Measurements from ENCODE around the gene KLHL29. TPM values are rescaled to one million over a fixed set of nuclear protein-coding genes. Genes with fewer than 3 reads are reported as not detected.

The KLHL29 gene
- total and polyA plus RNA-seq, 10 of the 15 experiments (the other 5 are each of a cell fraction or from before 2014, with no cell fraction given) = 1.4 to 19.5 (median 6.1) TPM

DNA sequence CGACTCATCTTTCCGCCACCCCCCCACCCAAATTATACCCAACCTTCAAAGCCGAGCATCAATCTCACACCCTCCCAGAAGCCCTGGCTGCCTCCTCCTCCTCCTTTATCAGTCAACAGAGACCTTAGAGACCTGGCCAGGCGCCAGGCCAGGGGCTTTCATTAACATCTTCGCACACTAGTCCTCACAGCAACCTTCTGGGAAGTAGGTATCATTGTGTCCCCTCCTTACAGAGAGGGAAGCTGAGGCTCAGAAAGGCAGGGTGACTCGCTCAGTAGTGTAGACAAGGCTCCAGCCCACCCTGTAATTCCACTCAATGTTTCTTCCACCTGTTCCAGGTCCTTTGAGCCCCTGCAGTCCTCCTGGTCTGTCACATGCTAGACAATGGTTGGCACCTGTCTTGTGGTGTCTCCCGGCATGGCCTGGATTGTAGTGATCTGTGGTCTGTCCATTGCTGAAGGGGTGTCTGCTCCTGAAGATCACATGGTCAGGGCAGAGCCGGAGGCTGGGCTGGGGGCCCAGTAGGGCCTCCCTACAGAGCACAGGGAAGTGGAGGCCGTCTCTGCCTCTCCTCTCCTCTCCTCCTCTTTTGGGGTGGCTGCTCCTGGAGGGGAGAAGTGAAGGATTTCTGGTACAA, 36.0 kb downstream of the KLHL29 start:
- in situ Hi-C loops (cut with MboI) = no loop called here
- H3K4me2 ChIP-seq (ENCODE audit: control insufficient read depth, insufficient read depth) = no peak overlapping the region
- RAD21 ChIA-PET (ENCODE audit: unreplicated experiment) = no interaction called here
- TF ChIP-seq MEF2B (IDR thresholded peaks at IDR 0.05; ENCODE audit: partially characterized antibody, poor library complexity, severe bottlenecking) (no peak), EGR1 (IDR thresholded peaks at IDR 0.05; ENCODE audit: borderline replicate concordance in 1 of 2, low read depth in 2 of 2, low read length in 2 of 2) (no peak), NFYB (IDR thresholded peaks at IDR 0.05; ENCODE audit: insufficient read depth, low read depth, low read length) (no peak), RAD21 (IDR thresholded peaks at IDR 0.05; ENCODE audit: insufficient read depth, low read depth, low read length) (no peak), RELA (IDR thresholded peaks at IDR 0.05; ENCODE audit: borderline replicate concordance, partially characterized antibody) (no peak), SMC3 (IDR thresholded peaks at IDR 0.05; ENCODE audit: borderline replicate concordance, low read length) (no peak), RBBP5 (conservative IDR thresholded peaks at IDR 0.05) (no peak), POLR2A (IDR thresholded peaks at IDR 0.05; ENCODE audit: low read depth, low read length) (no peak), STAT1 (conservative IDR thresholded peaks at IDR 0.05) (no peak), TCF3 (IDR thresholded peaks at IDR 0.05; ENCODE audit: borderline replicate concordance, insufficient read depth, low read depth, low read length) (no peak), SMARCA5 (IDR thresholded peaks at IDR 0.05) (no peak)
- TF ChIP-seq, protein P1, sequence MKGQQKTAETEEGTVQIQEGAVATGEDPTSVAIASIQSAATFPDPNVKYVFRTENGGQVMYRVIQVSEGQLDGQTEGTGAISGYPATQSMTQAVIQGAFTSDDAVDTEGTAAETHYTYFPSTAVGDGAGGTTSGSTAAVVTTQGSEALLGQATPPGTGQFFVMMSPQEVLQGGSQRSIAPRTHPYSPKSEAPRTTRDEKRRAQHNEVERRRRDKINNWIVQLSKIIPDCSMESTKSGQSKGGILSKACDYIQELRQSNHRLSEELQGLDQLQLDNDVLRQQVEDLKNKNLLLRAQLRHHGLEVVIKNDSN (IDR thresholded peaks at IDR 0.05; ENCODE audit: borderline replicate concordance, extremely low read length, insufficient read depth, low read depth, low read length) = no peak
- TF ChIP-seq, protein P2, sequence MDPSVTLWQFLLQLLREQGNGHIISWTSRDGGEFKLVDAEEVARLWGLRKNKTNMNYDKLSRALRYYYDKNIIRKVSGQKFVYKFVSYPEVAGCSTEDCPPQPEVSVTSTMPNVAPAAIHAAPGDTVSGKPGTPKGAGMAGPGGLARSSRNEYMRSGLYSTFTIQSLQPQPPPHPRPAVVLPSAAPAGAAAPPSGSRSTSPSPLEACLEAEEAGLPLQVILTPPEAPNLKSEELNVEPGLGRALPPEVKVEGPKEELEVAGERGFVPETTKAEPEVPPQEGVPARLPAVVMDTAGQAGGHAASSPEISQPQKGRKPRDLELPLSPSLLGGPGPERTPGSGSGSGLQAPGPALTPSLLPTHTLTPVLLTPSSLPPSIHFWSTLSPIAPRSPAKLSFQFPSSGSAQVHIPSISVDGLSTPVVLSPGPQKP (IDR thresholded peaks at IDR 0.05; ENCODE audit: low read depth, low read length) = no peak
- TF ChIP-seq, protein P3, sequence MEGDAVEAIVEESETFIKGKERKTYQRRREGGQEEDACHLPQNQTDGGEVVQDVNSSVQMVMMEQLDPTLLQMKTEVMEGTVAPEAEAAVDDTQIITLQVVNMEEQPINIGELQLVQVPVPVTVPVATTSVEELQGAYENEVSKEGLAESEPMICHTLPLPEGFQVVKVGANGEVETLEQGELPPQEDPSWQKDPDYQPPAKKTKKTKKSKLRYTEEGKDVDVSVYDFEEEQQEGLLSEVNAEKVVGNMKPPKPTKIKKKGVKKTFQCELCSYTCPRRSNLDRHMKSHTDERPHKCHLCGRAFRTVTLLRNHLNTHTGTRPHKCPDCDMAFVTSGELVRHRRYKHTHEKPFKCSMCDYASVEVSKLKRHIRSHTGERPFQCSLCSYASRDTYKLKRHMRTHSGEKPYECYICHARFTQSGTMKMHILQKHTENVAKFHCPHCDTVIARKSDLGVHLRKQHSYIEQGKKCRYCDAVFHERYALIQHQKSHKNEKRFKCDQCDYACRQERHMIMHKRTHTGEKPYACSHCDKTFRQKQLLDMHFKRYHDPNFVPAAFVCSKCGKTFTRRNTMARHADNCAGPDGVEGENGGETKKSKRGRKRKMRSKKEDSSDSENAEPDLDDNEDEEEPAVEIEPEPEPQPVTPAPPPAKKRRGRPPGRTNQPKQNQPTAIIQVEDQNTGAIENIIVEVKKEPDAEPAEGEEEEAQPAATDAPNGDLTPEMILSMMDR (IDR thresholded peaks at IDR 0.05 in 2 of 3, conservative IDR thresholded peaks at IDR 0.05 in 1 of 3; ENCODE audit: control insufficient read depth in 2 of 3, extremely low read depth in 1 of 3, insufficient read depth in 1 of 3, low read depth in 3 of 3, low read length in 3 of 3) = no peak
- TF ChIP-seq, protein P4, sequence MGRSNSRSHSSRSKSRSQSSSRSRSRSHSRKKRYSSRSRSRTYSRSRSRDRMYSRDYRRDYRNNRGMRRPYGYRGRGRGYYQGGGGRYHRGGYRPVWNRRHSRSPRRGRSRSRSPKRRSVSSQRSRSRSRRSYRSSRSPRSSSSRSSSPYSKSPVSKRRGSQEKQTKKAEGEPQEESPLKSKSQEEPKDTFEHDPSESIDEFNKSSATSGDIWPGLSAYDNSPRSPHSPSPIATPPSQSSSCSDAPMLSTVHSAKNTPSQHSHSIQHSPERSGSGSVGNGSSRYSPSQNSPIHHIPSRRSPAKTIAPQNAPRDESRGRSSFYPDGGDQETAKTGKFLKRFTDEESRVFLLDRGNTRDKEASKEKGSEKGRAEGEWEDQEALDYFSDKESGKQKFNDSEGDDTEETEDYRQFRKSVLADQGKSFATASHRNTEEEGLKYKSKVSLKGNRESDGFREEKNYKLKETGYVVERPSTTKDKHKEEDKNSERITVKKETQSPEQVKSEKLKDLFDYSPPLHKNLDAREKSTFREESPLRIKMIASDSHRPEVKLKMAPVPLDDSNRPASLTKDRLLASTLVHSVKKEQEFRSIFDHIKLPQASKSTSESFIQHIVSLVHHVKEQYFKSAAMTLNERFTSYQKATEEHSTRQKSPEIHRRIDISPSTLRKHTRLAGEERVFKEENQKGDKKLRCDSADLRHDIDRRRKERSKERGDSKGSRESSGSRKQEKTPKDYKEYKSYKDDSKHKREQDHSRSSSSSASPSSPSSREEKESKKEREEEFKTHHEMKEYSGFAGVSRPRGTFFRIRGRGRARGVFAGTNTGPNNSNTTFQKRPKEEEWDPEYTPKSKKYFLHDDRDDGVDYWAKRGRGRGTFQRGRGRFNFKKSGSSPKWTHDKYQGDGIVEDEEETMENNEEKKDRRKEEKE (IDR thresholded peaks at IDR 0.05) = no peak
- no peaks in the 10 kb centered on the region for H3K27me3 ChIP-seq (replicated peaks in 1 of 2; ENCODE audit: control insufficient read depth in 2 of 2, insufficient read depth in 2 of 2, low read length in 1 of 2)
- H3K79me2 ChIP-seq (ENCODE audit: control insufficient read depth, insufficient read depth, low read length) = no peaks in the 10 kb centered on the region
- SMC1A ChIA-PET (ENCODE audit: uncharacterized antibody, unreplicated experiment) = no interaction called here
- FAIRE-seq = no peak
- no peak overlapping the region for H3K4me3 ChIP-seq
- ATAC-seq = no peak; the same call in 2 of the 3 replicates
- BruUV-seq (replicated peaks) = no TSS peak
- CTCF ChIA-PET = no interaction called here
- no peaks in the 10 kb centered on the region for H3K9me3 ChIP-seq (replicated peaks; ENCODE audit: control insufficient read depth, insufficient read depth, low read length)
- 77% methylated on average over 9 of the region's 9 CpGs for WGBS (ENCODE audit: insufficient coverage, insufficient replicate concordance, low lambda C conversion rate, missing lambda C conversion rate)
- no peaks in the 10 kb centered on the region for H4K20me1 ChIP-seq (ENCODE audit: control insufficient read depth, insufficient read depth)
- H3K27ac ChIP-seq (ENCODE audit: control insufficient read depth, insufficient read depth) = no peak overlapping the region
- intact Hi-C loops (cut with micrococcal nuclease; ENCODE audit: unreplicated experiment) = no loop called here
- POLR2A ChIA-PET = no interaction called here
- H3K4me1 ChIP-seq (ENCODE audit: control insufficient read depth, insufficient read depth, low read length) = no peaks in the 10 kb centered on the region
- no peak overlapping the region for H3K9ac ChIP-seq (ENCODE audit: control insufficient read depth, insufficient read depth, low read length)
- H2AFZ ChIP-seq (ENCODE audit: control insufficient read depth, low read depth, low read length) = no peak overlapping the region
- H3K36me3 ChIP-seq (ENCODE audit: control insufficient read depth in 2 of 2, insufficient read depth in 2 of 2, low read length in 1 of 2) = peaks cover 0 to 1% of the 10 kb centered on the region in 2 experiments; a peak in 2 of 4 replicates
- no peak for DNase-seq (ENCODE audit: low read depth, low spot score)
